Erythroblast (primary cell): ENCODE measurements around the gene MERTK.
A peak's percentile ranks its signal among the peaks of the same experiment; 100 is the strongest.
"Not testable (repeated sequence)": the region's sequence is repeated elsewhere in the genome, so short reads cannot be mapped to it uniquely, and the experiment has no call there.

Experiments used
- DNase-seq, 2 experiments: peaks; one replicate each; lab custom pipeline; 2025; lab: John Stamatoyannopoulos, UW
- GATA1 ChIP-seq: IDR thresholded peaks from 2 replicates; pipeline ENCODE4 v1.6.1; 2011; ENCODE audit warnings: low read depth, mild to moderate bottlenecking, control low read depth, low read length, moderate library complexity
- POLR2A ChIP-seq: IDR thresholded peaks from 2 replicates; pipeline ENCODE4 v1.6.1; 2011; ENCODE audit warnings: mild to moderate bottlenecking, low read length

The MERTK gene

DNA sequence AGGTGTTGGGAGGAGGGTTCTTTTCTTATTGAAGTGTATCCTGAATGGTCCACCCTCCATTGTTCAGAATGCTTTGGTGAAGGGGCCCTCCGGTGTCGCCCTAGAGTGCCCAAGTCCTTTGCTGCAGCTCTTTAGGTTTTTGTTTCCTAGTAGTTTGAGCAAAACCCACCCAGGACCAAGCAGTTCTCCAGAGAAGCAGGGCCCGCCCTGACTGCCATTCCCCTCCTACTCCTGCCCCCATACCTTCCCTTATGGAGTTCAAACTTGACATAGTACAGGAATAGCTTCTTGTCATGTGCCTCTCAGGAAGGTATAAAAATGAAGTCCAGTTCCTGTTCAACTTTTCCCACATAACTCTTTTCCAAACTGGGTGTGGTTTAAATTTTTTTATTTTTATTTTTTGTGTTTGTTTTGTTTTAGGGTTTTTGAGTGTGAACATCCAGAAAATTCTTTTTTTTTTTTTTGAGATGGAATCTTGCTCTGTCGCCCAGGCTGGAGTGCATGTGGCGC, 5.6 kb downstream of the MERTK start:
- TF ChIP-seq GATA1 (no peak), POLR2A (no peak)
- DNase-seq = no peak

- TF ChIP-seq GATA1 (no peak), POLR2A (no peak)
- DNase-seq = no peak
Measured at GRCh38 chr2:111904726-111905474, 6.5 kb downstream of the MERTK start.

- not testable (repeated sequence) for DNase-seq
Measured at GRCh38 chr2:111905475-111905869, 7.1 kb downstream of the MERTK start.

DNA sequence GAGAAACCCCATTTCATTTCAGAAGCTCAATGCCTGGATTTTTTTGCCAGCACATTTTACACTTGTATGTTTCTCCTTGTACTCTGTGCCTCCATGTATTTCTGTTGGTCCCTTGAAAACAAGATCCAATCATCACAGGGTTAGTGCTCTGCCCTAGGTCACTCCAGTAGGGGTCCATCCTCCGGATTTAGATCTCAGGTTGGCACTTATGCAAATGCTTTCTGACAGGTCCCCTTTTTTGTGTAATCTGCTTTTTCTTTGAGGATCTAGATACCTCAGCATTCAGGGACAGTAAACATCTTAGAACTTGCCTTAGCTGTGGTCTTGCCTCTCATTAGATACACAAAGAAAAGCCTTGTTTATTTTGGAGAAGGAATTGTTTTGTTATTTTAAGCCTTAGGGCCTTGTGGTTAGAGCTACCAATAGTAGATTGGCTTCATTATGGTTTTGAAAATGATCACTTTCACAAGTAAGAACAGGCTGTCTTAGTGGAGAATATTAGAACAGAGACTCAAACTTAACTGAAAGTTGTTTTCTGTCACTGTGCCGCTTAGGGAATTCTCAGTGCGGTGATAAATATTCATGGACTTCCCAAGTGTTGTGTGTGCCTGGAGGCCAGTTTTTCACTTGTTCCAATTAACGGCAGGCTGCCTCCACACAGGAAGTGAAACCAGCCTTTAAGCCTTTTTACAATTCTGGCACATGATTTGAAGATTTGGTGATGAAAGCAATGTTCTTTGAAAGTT, 7.8 kb downstream of the MERTK start:
- no peak for DNase-seq
- TF ChIP-seq GATA1 (no peak), POLR2A (no peak)

GRCh38 chr2:111908578-111908977, 10.2 kb downstream of the MERTK start:
- TF ChIP-seq POLR2A (no peak), GATA1 (no peak)
- DNase-seq = no peak

DNA sequence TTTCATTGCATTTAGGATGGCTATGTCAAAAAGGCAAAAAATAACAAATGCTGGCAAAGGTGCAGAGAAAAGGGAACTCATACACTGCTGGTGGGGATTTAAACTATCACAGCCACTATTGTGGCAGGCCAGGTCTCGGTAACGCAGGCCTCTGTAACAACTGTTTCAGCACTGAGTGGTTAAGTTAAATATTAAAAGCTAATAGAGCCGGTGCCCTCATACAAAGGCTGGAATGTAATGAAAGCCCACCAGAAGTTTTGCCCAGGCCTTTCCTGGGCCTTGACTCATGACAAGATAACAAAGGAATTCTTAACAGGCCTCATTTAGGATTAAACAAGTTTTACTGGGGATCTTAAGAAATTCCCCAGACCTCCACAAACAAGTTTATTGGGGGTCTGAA, 10.7 kb downstream of the MERTK start:
- TF ChIP-seq GATA1 (no peak), POLR2A (no peak)
- DNase-seq = no peak

DNA sequence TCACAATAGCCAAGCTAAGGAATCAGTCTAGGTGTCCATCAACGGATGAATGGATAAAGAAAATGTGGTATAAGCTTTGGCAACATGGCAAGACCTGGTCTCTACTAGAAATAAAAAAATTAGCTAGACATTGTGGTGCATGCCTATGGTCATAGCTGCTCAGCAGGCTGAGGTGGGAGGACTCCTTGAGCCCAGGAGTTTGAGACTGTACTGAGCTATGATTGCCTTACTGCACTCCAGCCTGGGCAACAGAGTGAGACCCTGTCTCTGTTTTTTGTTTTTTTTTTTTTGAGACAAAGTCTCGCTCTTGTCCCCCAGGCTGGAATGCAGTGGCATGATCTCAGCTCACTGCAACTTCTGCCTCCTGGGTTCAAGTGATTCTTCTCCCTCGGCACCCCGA, 11.6 kb downstream of the MERTK start:
- not testable (repeated sequence) for DNase-seq

DNA sequence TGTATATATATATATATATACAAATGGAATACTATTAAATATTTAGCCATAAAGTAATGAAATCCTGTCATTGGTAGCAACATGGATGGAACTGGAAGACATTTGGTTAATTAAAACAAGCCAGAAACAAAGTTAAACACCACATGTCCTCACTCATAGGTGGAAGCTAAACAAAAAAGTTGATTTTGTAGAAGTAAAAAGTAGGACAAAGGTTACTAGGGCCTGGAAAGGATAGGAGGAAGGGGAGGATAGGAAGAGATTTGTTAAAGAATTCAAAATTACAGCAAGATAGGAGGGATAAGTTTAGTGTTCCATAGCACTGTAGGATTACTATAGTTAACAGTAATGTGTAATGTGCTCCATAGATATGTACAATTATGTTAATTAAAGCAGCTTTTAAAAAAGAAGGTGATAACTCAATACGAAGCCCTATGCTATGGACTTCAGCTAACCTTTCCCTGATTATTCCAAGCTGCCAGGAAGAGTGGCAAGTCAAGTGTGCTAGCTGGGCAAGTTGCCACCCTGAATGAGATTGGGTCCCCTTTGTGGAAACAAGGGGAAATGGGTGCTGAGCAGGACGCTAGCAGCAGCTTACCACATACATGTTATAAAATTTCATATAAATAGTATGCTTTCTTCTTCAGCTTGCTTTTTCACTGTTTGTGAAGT, 12.3 kb downstream of the MERTK start:
- TF ChIP-seq POLR2A = no peak
- no peak for TF ChIP-seq GATA1
- DNase-seq = no peak

DNA sequence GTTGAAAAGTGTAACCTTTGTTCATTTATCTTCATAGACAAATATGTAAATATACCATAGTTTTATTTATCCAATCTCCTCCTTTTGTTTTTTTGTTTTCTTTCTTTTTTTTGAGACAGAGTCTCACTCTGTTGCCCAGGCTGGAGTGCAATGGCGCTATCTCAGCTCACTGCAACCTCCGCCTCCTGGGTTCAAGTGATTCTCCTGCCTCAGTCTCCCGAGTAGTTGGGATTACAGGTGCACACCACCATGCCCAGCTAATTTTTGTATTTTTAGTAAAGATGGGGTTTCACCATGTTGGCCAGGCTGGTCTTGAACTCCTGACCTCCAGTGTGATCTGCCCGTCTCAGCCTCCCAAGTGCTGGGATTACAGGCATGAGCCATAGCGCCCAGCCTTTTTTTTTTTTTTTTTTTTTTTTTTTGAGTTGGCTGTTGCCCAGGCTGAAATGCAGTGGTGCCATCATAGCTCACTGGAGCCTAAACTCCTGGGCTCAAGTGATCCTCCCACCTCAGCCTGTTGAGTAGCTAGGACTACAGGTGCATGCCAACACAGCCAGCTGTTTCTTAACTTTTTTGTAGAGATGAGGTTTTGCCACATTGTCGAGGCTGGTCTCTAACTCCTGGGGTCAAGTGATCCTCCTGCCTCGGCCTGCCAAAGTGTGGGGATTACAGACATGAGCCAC, 13.0 kb downstream of the MERTK start:
- DNase-seq = not testable (repeated sequence)

DNA sequence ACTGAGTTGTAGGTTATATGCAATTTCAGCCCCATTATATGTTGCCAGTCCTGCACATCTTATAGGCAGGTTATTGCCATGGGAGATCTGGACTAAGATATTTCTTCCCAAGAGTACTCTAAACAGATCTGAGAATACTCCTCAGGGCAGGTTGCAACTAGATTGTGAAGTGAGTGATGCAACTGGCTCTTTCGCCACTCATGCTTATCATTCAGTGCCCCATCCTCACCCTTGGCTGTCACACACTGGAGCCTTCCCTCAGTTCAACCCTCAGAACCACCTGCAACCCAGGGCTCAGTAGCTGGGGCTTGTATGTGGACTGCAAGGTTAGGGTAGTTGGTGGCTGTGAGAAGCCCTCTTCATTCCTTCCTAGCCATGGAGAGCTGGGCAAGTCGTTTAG, 14.1 kb downstream of the MERTK start:
- TF ChIP-seq POLR2A (no peak), GATA1 (no peak)
- peak; percentile 21 to 64 for DNase-seq

DNA sequence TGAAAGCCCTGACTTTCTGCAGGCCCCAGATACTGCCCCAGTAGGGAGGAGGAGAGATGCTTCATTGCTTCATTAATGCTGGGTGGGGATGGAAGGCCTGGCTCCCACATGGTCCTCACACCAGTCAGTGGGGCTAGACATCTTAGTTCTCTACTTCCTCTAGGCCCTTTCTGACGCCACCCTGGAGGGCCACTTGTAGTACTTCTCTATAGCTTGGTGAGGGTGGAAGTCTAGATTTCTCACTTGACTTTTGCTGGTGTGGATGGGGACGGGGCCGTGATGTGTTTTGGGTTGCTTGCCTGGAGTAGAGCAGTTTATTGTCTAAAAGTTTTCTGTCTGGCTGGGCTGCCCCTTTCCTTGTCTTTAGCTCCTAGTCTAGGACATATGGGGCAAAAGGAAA, 18.7 kb downstream of the MERTK start:
- DNase-seq = no peak
- TF ChIP-seq GATA1 = no peak
- no peak for TF ChIP-seq POLR2A

DNA sequence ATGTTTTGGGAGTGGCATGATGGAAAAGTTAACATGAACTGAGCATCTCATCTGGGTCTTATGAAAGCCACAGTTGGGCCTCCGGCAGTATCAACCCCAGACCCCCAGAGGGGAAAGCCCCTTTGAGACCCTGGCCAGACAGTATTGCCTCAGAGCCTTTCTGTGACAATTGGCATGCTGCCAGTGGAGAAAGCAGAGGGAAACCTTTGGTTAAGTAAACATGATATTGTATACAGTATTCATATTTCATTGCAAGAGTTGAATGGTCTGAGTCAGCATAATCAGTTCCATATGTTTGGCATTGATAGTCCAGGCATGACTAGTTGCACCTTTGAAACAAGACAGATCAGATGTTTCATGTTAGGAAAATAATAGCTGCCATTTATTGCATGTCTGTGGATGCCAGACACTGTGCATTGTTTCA, 20.0 kb downstream of the MERTK start:
- TF ChIP-seq POLR2A (no peak), GATA1 (no peak)
- peak; percentile 83 to 86 for DNase-seq

DNA sequence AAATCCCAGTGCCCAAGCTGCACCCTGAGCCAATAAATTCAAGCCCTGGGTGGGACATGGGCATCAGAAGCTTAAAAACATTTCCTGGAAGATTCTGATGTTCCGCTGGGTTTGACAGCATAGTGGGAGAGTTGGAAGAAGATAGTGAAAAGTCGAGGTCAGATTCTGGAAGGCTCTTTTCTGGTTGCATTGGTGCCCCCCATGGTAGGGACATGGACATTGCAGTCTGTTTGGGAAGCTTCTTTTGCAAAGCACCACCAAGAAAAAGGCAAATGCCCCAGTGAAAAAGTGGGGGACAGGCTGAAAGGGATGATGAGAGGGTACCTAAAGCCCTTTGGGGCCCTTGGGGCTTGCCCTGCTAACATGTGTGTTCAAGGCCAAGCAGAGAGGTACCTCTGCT, 21.0 kb downstream of the MERTK start:
- DNase-seq = peak; percentile 14 to 28
- TF ChIP-seq POLR2A (no peak), GATA1 (no peak)
